ENCODE results near the gene MAPK10.

MAPK10 gene

GRCh38 chr4:86274642-86275041, 85.2 kb downstream of the MAPK10 start:
- H4K20me1 ChIP-seq (ENCODE audit: insufficient read depth, low read length, poor library complexity, severe bottlenecking) = no peaks in the 10 kb centered on the region
- no peaks in the 10 kb centered on the region for H3K9me3 ChIP-seq (ENCODE audit: insufficient read depth, low read depth, low read length)
- no peak overlapping the region for H3K4me2 ChIP-seq (ENCODE audit: low read depth, low read length, poor library complexity, severe bottlenecking)
- H3K9me2 ChIP-seq (replicated peaks; ENCODE audit: low read depth, low read length) = no peaks in the 10 kb centered on the region
- H3K4me3 ChIP-seq (ENCODE audit: low read length, poor library complexity, severe bottlenecking) = no peak overlapping the region
- no peaks in the 10 kb centered on the region for H3K36me3 ChIP-seq (ENCODE audit: insufficient read depth, low read length)
- H3K4me1 ChIP-seq (ENCODE audit: insufficient read depth, low read length, poor library complexity, severe bottlenecking) = no peaks in the 10 kb centered on the region
- no peaks in the 10 kb centered on the region for H3K79me2 ChIP-seq (ENCODE audit: insufficient read depth, low read length)
- no peak for TF ChIP-seq CTCF (conservative IDR thresholded peaks at IDR 0.05; ENCODE audit: low read length)
- no peak for TF ChIP-seq EZH2phosphoT487 (IDR thresholded peaks at IDR 0.05; ENCODE audit: borderline replicate concordance)
- H2AFZ ChIP-seq (ENCODE audit: low read length) = no peak overlapping the region
- no peaks in the 10 kb centered on the region for H3K27me3 ChIP-seq (ENCODE audit: insufficient read depth, low read length, poor library complexity, severe bottlenecking)
- no peaks in the 10 kb centered on the region for H3F3A ChIP-seq (ENCODE audit: low read depth)
- no peak overlapping the region for H3K9ac ChIP-seq (ENCODE audit: low read depth, low read length, poor library complexity, severe bottlenecking)

- no peaks in the 10 kb centered on the region for H3K9me2 ChIP-seq (replicated peaks; ENCODE audit: low read depth, low read length)
- no peaks in the 10 kb centered on the region for H4K20me1 ChIP-seq (ENCODE audit: insufficient read depth, low read length, poor library complexity, severe bottlenecking)
- H3K9ac ChIP-seq (ENCODE audit: low read depth, low read length, poor library complexity, severe bottlenecking) = no peak overlapping the region
- no peak overlapping the region for H2AFZ ChIP-seq (ENCODE audit: low read length)
- no peaks in the 10 kb centered on the region for H3K36me3 ChIP-seq (ENCODE audit: insufficient read depth, low read length)
- H3K4me1 ChIP-seq (ENCODE audit: insufficient read depth, low read length, poor library complexity, severe bottlenecking) = no peaks in the 10 kb centered on the region
- H3K27me3 ChIP-seq (ENCODE audit: insufficient read depth, low read length, poor library complexity, severe bottlenecking) = no peaks in the 10 kb centered on the region
- H3K9me3 ChIP-seq (ENCODE audit: insufficient read depth, low read depth, low read length) = no peaks in the 10 kb centered on the region
- no peak overlapping the region for H3K4me3 ChIP-seq (ENCODE audit: low read length, poor library complexity, severe bottlenecking)
- H3K79me2 ChIP-seq (ENCODE audit: insufficient read depth, low read length) = no peaks in the 10 kb centered on the region
- TF ChIP-seq EZH2phosphoT487 (IDR thresholded peaks at IDR 0.05; ENCODE audit: borderline replicate concordance) (no peak), CTCF (conservative IDR thresholded peaks at IDR 0.05; ENCODE audit: low read length) (no peak)
- no peak overlapping the region for H3K4me2 ChIP-seq (ENCODE audit: low read depth, low read length, poor library complexity, severe bottlenecking)
- no peaks in the 10 kb centered on the region for H3F3A ChIP-seq (ENCODE audit: low read depth)
Measured at GRCh38 chr4:86272669-86273068, 87.2 kb downstream of the MAPK10 start.

GRCh38 chr4:86271057-86271456, 88.8 kb downstream of the MAPK10 start:
- no peak overlapping the region for H3K4me3 ChIP-seq (ENCODE audit: low read length, poor library complexity, severe bottlenecking)
- TF ChIP-seq EZH2phosphoT487 (IDR thresholded peaks at IDR 0.05; ENCODE audit: borderline replicate concordance) (no peak), CTCF (conservative IDR thresholded peaks at IDR 0.05; ENCODE audit: low read length) (no peak)
- H3K9me3 ChIP-seq (ENCODE audit: insufficient read depth, low read depth, low read length) = no peaks in the 10 kb centered on the region
- no peak overlapping the region for H3K4me2 ChIP-seq (ENCODE audit: low read depth, low read length, poor library complexity, severe bottlenecking)
- no peaks in the 10 kb centered on the region for H4K20me1 ChIP-seq (ENCODE audit: insufficient read depth, low read length, poor library complexity, severe bottlenecking)
- no peak overlapping the region for H3K9ac ChIP-seq (ENCODE audit: low read depth, low read length, poor library complexity, severe bottlenecking)
- H3K4me1 ChIP-seq (ENCODE audit: insufficient read depth, low read length, poor library complexity, severe bottlenecking) = no peaks in the 10 kb centered on the region
- no peaks in the 10 kb centered on the region for H3K36me3 ChIP-seq (ENCODE audit: insufficient read depth, low read length)
- no peak overlapping the region for H2AFZ ChIP-seq (ENCODE audit: low read length)
- no peaks in the 10 kb centered on the region for H3K9me2 ChIP-seq (replicated peaks; ENCODE audit: low read depth, low read length)
- H3F3A ChIP-seq (ENCODE audit: low read depth) = no peaks in the 10 kb centered on the region
- no peaks in the 10 kb centered on the region for H3K79me2 ChIP-seq (ENCODE audit: insufficient read depth, low read length)
- no peaks in the 10 kb centered on the region for H3K27me3 ChIP-seq (ENCODE audit: insufficient read depth, low read length, poor library complexity, severe bottlenecking)

Data from Loucy (cell line).